ENCODE results near the gene HELQ.
"Not testable (repeated sequence)": the region's sequence is repeated elsewhere in the genome, so short reads cannot be mapped to it uniquely, and the experiment has no call there.

HELQ gene

DNA sequence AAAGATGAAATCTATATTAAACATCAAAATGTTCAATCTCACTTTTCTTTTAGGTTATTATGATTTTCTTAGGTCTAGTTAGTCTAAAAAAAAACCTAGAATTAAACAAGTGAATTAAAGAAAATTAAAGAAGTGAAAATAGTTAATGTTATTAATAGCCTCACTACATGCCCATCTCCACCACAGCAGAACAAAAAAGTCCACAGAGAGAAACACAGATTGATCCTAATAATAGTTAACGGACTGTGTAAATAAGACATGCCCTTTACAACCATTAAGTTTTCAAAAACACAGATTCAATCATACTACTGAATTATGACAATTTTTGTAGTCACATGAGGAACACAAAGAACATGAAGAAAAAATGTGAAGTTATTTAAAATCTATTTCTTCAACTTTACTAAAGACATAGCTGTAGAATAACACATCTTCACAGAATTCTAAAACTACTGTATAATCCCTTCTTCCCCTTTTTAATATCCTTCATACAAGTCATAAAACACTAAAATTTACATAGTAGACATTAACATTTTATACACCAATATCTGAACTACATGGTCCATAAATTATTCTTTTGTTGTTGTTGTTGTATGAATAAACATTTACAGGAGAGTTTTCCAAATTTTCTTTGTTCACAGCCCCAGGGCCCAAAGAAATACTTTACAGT lies 15.3 kb downstream of the HELQ start:
- no peak for DNase-seq (ENCODE audit: low read depth)

DNA sequence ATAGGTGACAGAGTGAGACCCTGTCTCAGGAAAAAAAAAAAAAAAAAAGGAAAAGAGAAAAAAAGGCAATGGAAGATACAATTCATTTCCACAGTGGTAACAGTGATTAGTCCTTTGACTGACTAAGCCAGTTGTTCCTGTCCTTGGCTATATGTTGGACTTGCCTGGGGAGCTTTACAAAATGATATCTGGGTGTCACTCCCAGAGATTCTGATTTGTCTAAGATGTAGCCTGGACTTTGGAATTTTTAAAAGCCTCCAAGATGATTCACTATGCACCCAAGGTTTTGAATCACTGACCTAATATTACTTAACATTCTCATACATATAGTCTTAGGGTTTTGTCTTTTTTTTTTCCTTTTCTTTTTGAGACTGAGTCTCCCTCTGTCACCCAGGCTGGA lies 16.9 kb downstream of the HELQ start:
- DNase-seq (ENCODE audit: low read depth), result no peak

DNA sequence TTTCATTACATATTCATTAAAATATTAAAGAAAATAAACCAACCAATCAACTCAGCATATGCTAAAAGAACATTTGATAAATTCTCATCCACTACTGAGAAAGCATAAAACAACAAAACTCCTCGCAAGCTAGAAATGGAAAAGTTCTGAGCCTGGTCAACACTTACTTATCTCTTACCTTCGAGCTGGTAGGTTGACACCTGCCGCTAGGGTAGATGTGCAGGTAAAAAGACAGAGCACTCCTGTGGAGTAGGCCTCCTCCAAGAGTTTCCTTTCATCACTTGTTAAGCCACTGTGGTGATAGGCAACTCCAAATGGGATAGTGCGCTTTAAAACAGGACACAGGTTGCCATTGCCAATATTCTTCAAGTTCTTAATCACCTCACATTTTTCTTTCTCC lies 18.9 kb downstream of the HELQ start:
- DNase-seq (ENCODE audit: low read depth), result no peak

DNA sequence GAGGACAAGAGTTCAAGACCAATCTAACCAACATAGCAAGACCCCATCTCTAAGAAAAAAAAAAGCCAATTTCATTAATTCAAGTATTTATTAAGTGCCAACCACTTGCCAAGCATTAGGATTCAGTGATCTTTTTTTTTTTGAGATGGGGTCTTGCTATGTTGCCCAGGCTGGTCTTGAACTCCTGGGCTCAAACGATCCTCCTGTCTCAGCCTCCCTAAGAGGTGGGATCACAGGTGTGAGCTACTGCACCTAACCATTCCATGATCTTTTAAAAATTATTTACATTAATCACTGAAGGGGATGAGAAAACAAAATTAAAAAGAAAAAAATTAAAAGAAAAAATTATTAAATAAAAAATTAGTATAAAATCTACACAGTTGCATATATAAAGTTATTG lies 24.4 kb downstream of the HELQ start:
- no peak for DNase-seq (ENCODE audit: low read depth)

DNA sequence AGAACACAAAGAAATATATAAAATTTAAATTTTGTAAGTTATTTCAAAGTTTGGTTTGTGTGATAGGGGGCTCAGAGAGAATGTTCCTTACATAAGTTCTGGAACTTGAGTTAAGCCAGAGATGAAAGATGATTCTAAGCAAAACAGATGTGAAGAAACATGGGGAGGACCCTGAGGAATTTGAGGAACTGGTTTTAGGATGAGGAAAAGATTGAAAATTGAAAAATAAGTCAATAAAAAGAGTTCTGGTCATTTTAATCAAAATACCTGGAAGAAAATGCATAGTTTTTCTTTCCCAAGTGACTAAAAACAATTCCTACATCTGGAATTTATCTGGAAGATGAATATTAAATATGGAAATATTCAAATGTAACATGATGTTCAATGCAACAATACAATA lies 37.4 kb downstream of the HELQ start:
- DNase-seq (ENCODE audit: low read depth), result no peak

DNA sequence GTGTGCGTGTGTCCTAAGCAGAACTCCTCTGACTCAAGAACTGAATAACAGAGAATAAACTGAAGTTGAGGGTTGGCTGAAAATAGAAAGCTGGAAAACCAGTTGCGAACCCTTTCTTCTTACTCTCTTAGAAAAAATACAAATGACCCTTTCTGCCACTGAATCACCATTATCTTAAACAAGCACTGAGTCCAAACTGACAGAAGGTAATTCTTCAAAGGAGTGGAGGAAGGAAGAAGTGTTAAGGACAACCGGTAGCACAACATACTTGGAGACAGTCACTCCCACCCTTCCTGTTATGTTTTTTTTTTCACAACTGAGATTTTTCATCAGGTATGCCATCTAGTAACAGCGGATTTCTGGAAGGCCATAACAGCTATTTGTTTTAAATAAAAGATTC lies 38.1 kb downstream of the HELQ start:
- no peak for DNase-seq (ENCODE audit: low read depth)

DNA sequence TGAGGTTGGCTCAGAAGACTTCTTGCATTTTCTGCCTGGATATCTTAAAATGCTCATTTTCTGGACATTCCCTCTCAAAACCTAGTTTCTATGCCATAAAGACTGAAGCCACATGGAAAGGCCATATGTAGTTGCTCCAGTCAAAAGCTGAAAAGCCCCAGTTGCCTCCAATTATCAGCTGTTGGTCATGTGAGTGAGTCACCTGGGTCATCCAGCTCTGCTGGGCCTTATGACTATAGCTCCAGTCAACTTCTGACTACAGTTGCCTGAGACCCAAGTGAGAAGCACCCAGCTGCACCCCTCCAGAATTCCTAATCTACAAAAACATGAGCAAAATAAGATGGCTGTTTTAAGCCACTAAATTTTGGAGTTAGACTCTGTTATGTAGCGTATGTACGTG lies 41.9 kb downstream of the HELQ start:
- DNase-seq (ENCODE audit: low read depth), result no peak

DNA sequence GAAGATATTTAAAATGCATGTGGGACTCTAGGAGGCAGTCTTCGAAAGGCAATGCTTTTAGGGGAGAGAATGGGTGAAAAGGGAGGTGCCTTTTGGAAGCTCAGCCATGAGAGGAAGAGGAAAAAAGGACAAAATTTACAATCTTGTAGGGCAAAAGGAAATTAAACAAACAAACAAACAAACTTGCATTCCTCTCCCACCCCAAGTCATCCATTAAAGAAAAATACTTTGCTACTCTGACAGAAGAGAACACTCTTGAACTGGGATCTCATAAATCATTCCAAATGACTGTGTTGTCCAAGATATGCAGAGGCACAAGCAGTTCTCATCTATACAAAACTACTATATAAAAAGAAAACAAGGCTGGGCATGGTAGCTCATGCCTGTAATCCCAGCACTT lies 46.7 kb downstream of the HELQ start:
- DNase-seq (ENCODE audit: low read depth), result no peak

DNA sequence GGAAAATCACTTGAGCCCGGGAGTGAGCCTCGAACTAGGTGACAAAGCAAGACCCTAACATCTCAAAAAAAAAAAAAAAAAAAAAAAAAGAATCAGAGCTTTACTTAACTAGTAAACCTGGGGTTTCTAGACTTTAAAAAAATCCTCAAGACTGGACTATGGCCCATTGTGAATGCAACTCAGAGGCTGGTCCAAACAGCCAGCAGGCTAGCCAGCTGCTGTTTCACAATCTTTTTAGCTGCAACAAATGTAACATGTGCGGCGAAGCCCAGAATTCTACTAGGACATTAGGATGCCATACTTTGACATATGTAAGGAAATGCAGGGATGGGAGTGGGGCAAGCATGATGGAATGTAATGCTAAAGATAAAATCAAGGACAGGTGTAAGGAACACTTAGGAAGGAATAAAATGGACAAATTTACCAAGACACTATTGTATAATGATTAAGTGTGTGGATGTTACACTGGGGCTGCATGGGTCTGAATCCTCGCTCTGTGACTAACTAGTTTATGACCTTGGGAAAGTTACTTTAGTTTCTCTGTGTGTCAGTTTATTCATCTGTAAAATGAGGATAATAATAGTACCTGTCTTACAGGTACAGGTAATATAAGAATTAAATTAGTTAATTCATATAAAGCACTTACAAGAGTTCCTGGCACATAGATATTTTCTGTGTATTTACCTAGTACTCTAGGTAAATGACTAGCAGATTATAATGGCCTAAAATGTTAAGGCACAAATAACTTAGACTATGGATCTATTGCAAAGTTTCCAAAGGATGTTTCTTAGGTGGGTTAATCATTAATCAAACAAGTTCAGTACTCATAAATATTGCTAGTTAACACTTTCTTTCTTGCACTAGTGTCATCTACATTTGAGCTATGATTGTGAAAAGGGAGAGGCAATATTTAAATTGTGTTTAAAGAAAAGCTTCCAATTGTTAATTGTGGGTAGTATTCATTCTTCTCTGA lies 49.5 kb downstream of the HELQ start:
- DNase-seq (ENCODE audit: low read depth), result no peak

DNA sequence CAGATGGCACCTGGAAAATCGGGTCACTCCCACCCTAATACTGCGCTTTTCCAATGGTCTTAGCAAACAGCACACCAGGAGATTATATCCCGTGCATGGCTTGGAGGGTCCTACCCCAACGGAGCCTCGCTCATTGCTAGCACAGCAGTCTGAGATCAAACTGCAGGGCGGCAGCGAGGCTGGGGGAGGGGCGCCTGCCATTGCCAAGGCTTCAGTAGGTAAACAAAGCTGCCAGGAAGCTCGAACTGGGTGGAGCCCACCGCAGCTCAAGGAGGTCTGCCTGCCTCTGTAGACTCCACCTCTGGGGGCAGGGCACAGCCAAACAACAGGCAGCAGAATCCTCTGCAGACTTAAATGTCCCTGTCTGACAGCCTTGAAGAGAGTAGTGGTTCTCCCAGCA lies 57.5 kb downstream of the HELQ start:
- DNase-seq (ENCODE audit: low read depth), result not testable (repeated sequence)

DNA sequence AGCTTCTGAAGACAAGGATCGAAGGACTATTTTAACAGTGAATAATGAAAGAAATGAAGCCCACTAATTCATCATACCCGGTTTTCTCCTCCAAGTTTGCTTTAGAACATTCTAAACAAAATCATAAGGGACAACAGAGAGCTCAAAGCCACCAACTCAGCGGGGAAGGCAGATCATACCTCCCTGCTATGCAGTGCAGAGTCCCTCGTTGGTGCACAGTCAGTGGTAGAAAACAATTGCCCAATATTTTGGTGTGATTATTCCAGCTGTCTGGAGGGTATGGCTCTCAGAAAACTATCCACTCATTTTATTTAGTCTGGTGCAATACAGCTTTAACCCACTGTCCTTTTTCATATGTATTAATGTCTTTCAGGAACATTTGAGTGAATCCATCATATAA lies 61.7 kb downstream of the HELQ start:
- DNase-seq (ENCODE audit: low read depth), result no peak

DNA sequence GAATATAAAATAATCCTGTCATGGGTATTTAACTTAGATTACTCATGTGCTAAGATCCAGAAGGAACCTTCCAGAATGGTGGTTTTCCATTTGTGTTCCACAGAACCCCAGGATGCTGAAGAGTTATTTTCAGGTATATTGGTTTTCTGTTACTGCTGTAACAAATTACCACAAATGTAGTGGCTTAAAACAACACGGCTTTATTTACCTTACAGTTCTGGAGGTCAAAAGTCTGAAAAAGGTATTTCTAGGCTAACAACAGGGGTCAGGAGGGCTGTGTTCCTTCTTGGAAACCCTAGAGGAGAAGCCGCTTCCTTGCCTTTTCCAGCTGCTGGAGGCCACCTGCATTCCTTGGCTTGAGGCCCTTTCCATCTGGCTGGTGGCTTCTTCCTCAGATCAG lies 63.1 kb downstream of the HELQ start:
- DNase-seq (ENCODE audit: low read depth), result no peak

DNA sequence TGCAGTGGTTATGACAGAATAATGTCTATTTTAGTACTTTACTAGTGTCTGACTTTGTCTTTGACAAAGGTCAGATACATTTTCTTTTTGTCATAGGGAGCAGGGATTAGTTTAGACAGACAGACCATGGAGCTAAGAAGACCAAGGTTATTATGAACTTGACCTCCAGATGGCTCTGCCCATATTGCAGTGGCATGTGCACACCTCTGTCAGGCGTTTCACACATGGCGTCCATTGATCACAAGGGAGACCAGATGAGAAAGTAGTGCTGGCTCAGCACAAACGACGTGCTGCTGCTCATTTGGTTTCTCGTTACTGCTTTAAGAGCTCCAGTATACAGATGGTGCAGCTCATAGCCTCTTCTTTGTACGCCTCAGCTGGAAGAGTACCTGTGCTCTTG lies 64.7 kb downstream of the HELQ start:
- DNase-seq (ENCODE audit: low read depth), result no peak

DNA sequence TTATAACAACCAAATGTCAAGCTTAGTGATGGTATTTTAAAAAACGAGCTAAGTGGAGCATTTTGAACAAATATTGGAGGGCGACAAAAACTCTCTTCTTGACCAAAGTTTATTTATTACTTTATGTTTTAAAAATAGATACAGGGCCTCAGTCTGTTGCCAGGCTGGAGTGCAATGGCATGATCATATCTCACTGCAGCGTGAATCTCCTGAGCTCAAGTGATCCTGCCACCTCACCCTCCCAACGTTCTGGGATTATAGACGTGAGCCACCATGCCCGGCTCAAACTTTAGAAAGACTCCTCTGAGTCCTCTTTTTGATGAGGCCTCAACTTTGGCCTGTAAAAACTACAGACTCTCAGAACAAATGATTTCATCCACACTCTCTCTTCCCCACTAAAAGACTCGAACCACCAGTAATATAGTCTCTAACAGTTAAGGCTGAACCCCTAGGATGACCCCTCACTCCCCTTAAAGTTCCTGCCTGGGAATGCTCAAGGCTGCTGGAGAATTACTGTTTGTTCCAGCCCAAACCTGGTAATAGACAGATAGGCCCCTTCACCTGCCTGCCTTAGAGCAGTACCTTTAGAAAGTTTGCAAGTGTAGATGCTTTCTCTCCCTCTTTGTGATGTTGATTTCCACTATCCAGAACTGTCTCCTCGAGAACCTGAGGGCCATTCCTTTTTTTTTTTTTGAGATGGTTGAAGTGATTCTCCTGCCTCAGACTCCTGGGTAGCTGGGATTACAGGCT lies 65.7 kb downstream of the HELQ start:
- no peak for DNase-seq (ENCODE audit: low read depth)

DNA sequence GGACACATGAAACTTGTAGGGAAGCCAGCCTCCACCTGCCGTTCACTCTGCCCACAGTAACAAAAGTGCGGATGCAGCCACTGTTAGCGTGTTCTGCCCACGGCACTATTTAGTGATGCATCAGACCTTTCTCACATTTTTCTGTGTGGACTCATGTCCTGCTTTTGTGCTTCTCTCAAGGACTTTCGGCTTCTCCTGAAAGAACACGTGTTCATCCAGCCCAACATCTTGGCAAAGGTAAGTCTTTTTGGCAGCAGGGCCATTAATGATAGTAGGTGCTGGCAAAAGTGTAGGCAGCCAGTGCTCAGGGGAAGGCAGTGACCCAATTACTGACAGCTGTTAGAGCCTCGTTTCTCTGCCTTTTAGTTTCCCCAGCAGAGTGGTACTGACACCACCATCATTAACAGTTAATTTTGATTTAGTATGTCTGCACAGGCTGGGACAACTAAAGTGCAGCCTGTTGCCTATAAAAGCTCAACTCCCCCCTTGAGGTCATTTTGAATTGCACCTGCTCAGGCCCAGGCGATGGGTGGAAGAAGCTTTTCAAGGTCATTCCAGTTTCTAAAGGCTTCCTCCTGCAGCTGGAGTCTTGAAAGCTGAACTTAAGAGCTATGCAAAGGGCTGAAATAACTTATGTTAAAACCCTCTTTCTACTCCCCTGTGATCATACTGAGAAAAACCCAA lies 66.4 kb downstream of the HELQ start:
- no peak for DNase-seq (ENCODE audit: low read depth)

DNA sequence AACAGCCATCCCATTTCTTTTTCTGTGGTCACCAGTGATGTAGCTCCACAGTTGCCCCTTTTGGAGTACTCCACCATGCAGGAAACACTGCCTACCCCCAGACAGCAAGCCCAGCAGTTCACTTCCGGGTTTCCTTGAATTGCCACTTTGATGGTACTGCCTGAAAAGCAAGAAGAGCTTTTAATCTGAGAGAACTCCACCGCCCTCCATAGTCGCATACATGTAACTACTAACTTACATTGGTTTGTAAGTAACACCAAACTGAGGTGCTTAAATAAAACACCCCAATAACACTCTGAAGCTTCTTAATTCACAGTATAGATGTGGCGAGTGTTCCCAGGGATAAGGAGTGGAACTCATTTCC lies 67.3 kb downstream of the HELQ start:
- DNase-seq (ENCODE audit: low read depth), result no peak

DNA sequence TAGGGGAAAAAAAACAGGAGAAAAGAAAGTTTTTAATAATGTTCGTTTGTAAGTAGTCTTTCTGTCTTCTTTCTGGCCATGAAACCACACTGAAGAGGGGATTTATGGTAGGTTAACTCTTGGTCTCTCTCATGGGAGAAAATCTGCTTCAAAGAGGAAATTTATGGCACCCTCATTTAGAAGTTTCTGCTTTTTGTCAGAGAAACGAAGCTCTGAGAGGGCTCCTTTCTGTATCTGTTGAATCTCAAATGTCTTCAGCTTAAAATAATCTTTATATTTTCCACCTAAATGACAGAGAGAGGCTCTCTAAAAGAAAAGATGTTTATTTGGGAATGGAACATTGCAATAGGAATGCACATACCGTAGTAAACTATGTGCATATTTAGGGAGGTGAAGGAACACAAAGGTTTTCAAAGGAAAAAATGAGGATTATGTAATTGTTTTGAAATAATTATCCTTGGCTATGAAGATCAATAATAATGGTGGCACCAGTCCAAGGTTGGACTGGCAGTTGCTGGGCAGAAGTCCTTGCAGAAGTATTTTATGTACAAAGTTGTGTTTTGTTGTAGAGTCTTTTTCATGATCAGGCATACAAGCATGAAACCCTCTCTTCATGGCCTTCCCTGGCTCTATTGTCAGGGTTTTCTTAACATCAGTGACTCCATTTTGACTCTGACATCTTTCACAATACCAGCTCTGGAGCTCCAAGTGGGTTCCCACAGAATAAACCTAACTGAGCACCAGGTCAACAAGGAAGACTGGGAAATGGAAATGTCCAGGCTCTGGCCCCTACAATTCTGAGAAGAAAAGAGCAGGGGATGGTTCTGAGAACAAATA lies 67.9 kb downstream of the HELQ start:
- DNase-seq (ENCODE audit: low read depth), result no peak

DNA sequence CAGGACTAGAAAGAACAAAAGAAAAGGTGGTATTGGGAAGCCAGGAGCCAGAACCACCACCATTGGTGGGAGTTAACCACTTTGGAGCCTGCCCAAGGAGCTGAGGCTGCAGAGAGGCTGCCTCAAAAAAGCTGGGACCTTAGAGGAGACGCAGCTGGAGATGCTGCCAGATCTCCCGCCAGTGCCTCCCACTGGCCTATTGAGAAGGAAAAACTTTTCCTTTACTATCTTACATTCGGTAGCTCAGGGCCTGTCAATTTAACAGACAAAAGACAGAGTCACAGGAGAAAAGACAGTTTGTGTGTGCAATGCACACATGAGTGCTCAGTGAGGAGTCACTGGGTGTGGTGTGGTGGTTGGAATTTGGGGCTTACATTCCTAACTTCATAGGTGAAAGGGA lies 68.6 kb downstream of the HELQ start:
- DNase-seq (ENCODE audit: low read depth), result no peak

DNA sequence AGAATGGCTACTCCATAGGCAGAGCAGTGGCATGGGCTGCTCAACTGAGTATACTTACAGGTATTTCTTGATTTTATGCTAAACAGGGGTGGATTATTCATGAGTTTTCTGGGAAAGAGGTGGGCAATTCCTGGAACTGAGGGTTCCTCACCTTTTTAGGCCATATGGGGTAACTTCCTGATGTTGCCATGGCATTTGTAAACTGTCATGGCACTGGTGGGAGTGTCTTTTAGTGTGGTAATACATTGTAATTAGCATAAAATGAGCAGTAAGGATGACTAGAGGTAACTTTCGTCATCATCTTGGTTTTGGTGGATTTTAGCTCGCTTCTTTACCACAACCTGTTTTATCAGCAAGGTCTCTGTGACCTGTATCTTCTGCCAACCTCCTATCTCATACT lies 72.8 kb downstream of the HELQ start:
- no peak for DNase-seq (ENCODE audit: low read depth)

DNA sequence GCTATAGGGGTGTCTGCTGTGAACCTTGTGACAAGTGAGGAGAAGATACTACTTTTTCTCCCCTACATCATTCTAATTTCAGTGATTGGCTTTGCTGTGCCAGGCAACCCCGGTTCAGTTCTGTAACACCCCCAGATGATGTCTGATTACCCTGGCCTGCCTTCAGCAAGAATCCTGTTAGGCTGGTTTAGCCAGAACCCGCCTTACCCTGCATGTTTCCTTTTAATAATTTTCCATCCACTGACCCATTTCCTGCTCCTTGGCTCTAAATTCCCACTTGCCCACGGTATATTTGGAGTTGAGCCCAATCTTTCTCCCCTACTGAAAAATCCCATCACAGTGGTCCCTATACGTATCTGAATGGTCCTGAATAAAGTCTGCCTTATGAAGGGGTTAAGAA lies 74.5 kb downstream of the HELQ start:
- no peak for DNase-seq (ENCODE audit: low read depth)

DNA sequence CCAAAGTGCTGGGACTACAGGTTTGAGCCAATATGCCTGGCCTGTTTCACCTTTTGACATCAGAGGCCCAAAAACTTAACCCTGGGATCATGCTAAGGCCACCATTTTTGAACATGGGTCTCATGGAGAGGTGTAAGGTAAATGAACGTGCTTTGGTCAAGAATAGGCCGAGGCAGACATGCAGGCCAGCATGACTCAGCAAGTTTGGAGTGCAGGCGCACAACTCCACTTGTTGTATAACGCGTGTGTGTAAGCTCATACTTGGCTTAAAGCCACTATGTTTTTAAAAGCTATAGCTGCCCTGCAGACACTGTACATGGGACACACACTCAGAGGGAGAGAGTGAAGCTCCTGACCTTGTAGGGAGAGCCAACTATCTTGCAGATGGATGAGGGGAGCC lies 77.2 kb downstream of the HELQ start:
- DNase-seq (ENCODE audit: low read depth), result no peak
